Measurements from ENCODE around the gene ARHGAP19. TPM values are rescaled to one million over a fixed set of nuclear protein-coding genes. Genes with fewer than 3 reads are reported as not detected.

ARHGAP19 gene
- total and polyA plus RNA-seq, 9 of the 15 experiments (the other 6 are each of a cell fraction or from before 2014, with no cell fraction given) = 14.8 to 49.5 (median 26.8) TPM

DNA sequence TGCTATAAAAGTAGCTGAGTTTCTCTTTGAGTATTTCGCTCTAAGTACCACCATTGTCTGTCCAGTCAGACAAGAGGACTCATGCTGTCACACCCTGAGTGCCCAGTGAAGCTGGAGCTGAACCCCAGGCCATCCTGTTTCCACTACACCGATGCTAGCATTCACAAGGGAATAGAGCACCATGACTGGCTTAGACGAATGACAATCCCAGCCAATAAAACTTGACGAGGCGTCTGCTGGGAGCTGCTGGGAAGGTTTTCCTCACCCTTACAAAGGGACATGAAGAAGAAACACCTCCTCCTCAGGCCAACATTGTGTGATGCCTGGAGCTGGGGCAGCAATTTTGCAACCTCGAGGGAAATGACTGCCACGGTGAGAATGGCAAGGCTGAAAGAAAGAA, 89.2 kb downstream of the ARHGAP19 start:
- FAIRE-seq (no peak), ATAC-seq (no peak), DNase-seq (ENCODE audit: extremely low read depth in 1 of 4, low spot score in 3 of 4) (no peak)
- no peaks in the 10 kb centered on the region for H3K79me2 ChIP-seq (ENCODE audit: control insufficient read depth, insufficient read depth, low read length)
- BruUV-seq (replicated peaks) = no TSS peak
- TF ChIP-seq GABPB1 (CRISPR knock-in tag; IDR thresholded peaks at IDR 0.05) = no peak
- TF ChIP-seq ZNF41 (CRISPR knock-in tag; conservative IDR thresholded peaks at IDR 0.05) = peak; percentile 74; the same call in 1 of the 2 replicates
- TF ChIP-seq, protein P1, sequence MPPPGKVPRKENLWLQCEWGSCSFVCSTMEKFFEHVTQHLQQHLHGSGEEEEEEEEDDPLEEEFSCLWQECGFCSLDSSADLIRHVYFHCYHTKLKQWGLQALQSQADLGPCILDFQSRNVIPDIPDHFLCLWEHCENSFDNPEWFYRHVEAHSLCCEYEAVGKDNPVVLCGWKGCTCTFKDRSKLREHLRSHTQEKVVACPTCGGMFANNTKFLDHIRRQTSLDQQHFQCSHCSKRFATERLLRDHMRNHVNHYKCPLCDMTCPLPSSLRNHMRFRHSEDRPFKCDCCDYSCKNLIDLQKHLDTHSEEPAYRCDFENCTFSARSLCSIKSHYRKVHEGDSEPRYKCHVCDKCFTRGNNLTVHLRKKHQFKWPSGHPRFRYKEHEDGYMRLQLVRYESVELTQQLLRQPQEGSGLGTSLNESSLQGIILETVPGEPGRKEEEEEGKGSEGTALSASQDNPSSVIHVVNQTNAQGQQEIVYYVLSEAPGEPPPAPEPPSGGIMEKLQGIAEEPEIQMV (tag; conservative IDR thresholded peaks at IDR 0.05; ENCODE audit: low read depth) = no peak
- in situ Hi-C loops (cut with MboI) (no loop called here), intact Hi-C loops (cut with micrococcal nuclease) (no loop called here)
- H3K9me3 ChIP-seq (replicated peaks; ENCODE audit: control insufficient read depth, insufficient read depth, low read depth, low read length) = no peaks in the 10 kb centered on the region
- WGBS (ENCODE audit: insufficient coverage, low coverage, missing lambda C conversion rate) = 0% methylated on average over 7 of the region's 7 CpGs
- no peak overlapping the region for H3K27ac ChIP-seq (ENCODE audit: extremely low read depth, low read depth, low read length)
- no peaks in the 10 kb centered on the region for H3K36me3 ChIP-seq (ENCODE audit: control insufficient read depth, insufficient read depth, low read length)
- H3K4me3 ChIP-seq = no peak overlapping the region
- H3K27me3 ChIP-seq (ENCODE audit: control insufficient read depth in 2 of 2, insufficient read depth in 2 of 2, low read length in 2 of 2) = peaks cover 8 to 50% of the 10 kb centered on the region in 2 experiments; a peak in 4 of 5 replicates
- no peak overlapping the region for H3K9ac ChIP-seq (ENCODE audit: insufficient read depth in 1 of 2, low read depth in 2 of 2, low read length in 2 of 2)
- no peaks in the 10 kb centered on the region; the same call in 1 of the 2 replicates for H4K20me1 ChIP-seq (replicated peaks; ENCODE audit: control insufficient read depth, insufficient read depth, low read length)
- H3K9me1 ChIP-seq (ENCODE audit: control insufficient read depth, insufficient read depth, low read length) = no peaks in the 10 kb centered on the region
- H3K4me2 ChIP-seq (ENCODE audit: insufficient read depth, low read length) = no peak overlapping the region
- no peak overlapping the region for H2AFZ ChIP-seq (ENCODE audit: low read depth, low read length)
- H3K4me1 ChIP-seq (replicated peaks in 1 of 2; ENCODE audit: control insufficient read depth in 2 of 2, insufficient read depth in 2 of 2, low read length in 2 of 2) = no peaks in the 10 kb centered on the region
- ChIA-PET CTCF (ENCODE audit: low intra/inter-chr PET ratio) (no interaction called here), POLR2A (no interaction called here)

DNA sequence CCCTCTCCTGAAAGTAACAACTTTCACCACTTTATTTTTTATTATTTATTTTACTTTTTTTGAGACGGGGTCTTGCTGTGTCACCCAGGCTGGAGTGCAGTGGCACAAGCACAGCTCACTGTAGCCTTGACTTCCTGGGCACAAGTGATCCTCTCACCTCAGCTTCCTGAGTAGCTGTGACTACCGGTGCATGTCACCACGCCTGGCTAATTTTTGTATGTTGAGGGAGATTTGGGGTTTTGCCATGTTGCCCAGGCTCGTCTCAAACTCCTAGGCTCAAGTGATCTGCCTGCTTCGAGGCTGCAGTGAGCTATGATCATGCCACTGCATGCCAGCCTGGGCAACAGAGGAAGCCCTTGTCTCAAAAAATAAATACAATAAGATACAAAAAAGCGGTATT, 91.8 kb downstream of the ARHGAP19 start:
- in situ Hi-C loops (cut with MboI) = no loop called here
- ChIA-PET POLR2A (no interaction called here), CTCF (ENCODE audit: low intra/inter-chr PET ratio) (no interaction called here)
- H3K4me3 ChIP-seq = no peak overlapping the region
- no peak overlapping the region for H2AFZ ChIP-seq (ENCODE audit: low read depth, low read length)
- BruUV-seq (replicated peaks) = no TSS peak
- no peak overlapping the region for H3K4me2 ChIP-seq (ENCODE audit: insufficient read depth, low read length)
- H3K36me3 ChIP-seq (ENCODE audit: control insufficient read depth, insufficient read depth, low read length) = no peaks in the 10 kb centered on the region
- no peak overlapping the region for H3K9ac ChIP-seq (ENCODE audit: insufficient read depth in 1 of 2, low read depth in 2 of 2, low read length in 2 of 2)
- no peak for FAIRE-seq
- H3K27ac ChIP-seq (ENCODE audit: extremely low read depth, low read depth, low read length) = no peak overlapping the region
- WGBS (ENCODE audit: insufficient coverage, low coverage, missing lambda C conversion rate) = 1% methylated on average over 6 of the region's 6 CpGs
- intact Hi-C loops (cut with micrococcal nuclease) = no loop called here
- no peak for DNase-seq (ENCODE audit: extremely low read depth in 1 of 4, low spot score in 3 of 4)
- no peak for ATAC-seq
- no peaks in the 10 kb centered on the region for H3K9me1 ChIP-seq (ENCODE audit: control insufficient read depth, insufficient read depth, low read length)
- peaks cover 0 to 9% of the 10 kb centered on the region in 2 experiments; a peak in 2 of 5 replicates for H3K4me1 ChIP-seq (replicated peaks in 1 of 2; ENCODE audit: control insufficient read depth in 2 of 2, insufficient read depth in 2 of 2, low read length in 2 of 2)
- no peaks in the 10 kb centered on the region; the same call in 1 of the 2 replicates for H4K20me1 ChIP-seq (replicated peaks; ENCODE audit: control insufficient read depth, insufficient read depth, low read length)
- H3K79me2 ChIP-seq (ENCODE audit: control insufficient read depth, insufficient read depth, low read length) = no peaks in the 10 kb centered on the region
- peaks cover 9 to 52% of the 10 kb centered on the region in 2 experiments for H3K27me3 ChIP-seq (ENCODE audit: control insufficient read depth in 2 of 2, insufficient read depth in 2 of 2, low read length in 2 of 2)
- no peaks in the 10 kb centered on the region for H3K9me3 ChIP-seq (replicated peaks; ENCODE audit: control insufficient read depth, insufficient read depth, low read depth, low read length)
- no peak for TF ChIP-seq ZBTB17 (CRISPR knock-in tag; IDR thresholded peaks at IDR 0.05)
- no peak for TF ChIP-seq VEZF1 (CRISPR knock-in tag; IDR thresholded peaks at IDR 0.05)
- TF ChIP-seq, protein P2, sequence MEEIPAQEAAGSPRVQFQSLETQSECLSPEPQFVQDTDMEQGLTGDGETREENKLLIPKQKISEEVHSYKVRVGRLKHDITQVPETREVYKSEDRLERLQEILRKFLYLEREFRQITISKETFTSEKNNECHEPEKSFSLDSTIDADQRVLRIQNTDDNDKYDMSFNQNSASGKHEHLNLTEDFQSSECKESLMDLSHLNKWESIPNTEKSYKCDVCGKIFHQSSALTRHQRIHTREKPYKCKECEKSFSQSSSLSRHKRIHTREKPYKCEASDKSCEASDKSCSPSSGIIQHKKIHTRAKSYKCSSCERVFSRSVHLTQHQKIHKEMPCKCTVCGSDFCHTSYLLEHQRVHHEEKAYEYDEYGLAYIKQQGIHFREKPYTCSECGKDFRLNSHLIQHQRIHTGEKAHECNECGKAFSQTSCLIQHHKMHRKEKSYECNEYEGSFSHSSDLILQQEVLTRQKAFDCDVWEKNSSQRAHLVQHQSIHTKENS (CRISPR knock-in tag; IDR thresholded peaks at IDR 0.05) = no peak
- no peak for TF ChIP-seq SIN3B (IDR thresholded peaks at IDR 0.05; ENCODE audit: low read depth)
- no peak for TF ChIP-seq FOXA1 (IDR thresholded peaks at IDR 0.05; ENCODE audit: borderline replicate concordance)
- no peak for TF ChIP-seq TSC22D4 (tag; IDR thresholded peaks at IDR 0.05)
- no peak for TF ChIP-seq CCAR2 (IDR thresholded peaks at IDR 0.05; ENCODE audit: low read depth, low read length)
- no peak for TF ChIP-seq PML (IDR thresholded peaks at IDR 0.05; ENCODE audit: low read length)
- TF ChIP-seq E2F5 (CRISPR knock-in tag; IDR thresholded peaks at IDR 0.05) = no peak

All from K562 (cell line).